ENCODE results near the gene KCNH5. TPM values are rescaled to one million over a fixed set of nuclear protein-coding genes. Genes with fewer than 3 reads are reported as not detected.

The KCNH5 gene
- total and polyA plus RNA-seq, 4 donors = not detected

GRCh38 chr14:62889364-62889763 is 155.9 kb downstream of the KCNH5 start:
- no peaks in the 10 kb centered on the region for H3K4me1 ChIP-seq (ENCODE audit: control insufficient read depth in 4 of 4, insufficient read depth in 4 of 4, low read length in 3 of 4)
- WGBS = 74% methylated on average over 4 of the region's 4 CpGs
- no peaks in the 10 kb centered on the region for H3K27me3 ChIP-seq (ENCODE audit: control insufficient read depth in 4 of 4, insufficient read depth in 4 of 4, low read length in 3 of 4)
- TF ChIP-seq TAF1 (conservative IDR thresholded peaks at IDR 0.05) (no peak), FOXA2 (IDR thresholded peaks at IDR 0.05) (no peak)
- no peak overlapping the region for H3K4me3 ChIP-seq (ENCODE audit: low read depth in 1 of 3, low read length in 3 of 3)
- no peaks in the 10 kb centered on the region for H3K9me3 ChIP-seq (ENCODE audit: control insufficient read depth in 4 of 4, low read length in 3 of 4)
- DNase-seq (ENCODE audit: low spot score) = no peak
- H3K27ac ChIP-seq (ENCODE audit: low read depth in 1 of 2, low read length in 2 of 2) = no peak overlapping the region
- H3K9ac ChIP-seq (ENCODE audit: low read depth in 1 of 2, low read length in 2 of 2) = no peak overlapping the region
- H3K36me3 ChIP-seq (ENCODE audit: control insufficient read depth in 4 of 4, insufficient read depth in 3 of 4, low read depth in 1 of 4, low read length in 3 of 4) = no peaks in the 10 kb centered on the region

GRCh38 chr14:62886461-62886860 is 158.8 kb downstream of the KCNH5 start:
- Histone ChIP-seq H3K4me1 (ENCODE audit: control insufficient read depth in 4 of 4, insufficient read depth in 4 of 4, low read length in 3 of 4) (no peaks in the 10 kb centered on the region), H3K36me3 (ENCODE audit: control insufficient read depth in 4 of 4, insufficient read depth in 3 of 4, low read depth in 1 of 4, low read length in 3 of 4) (no peaks in the 10 kb centered on the region), H3K9ac (ENCODE audit: low read depth in 1 of 2, low read length in 2 of 2) (no peak overlapping the region), H3K9me3 (ENCODE audit: control insufficient read depth in 4 of 4, low read length in 3 of 4) (no peaks in the 10 kb centered on the region), H3K4me3 (ENCODE audit: low read depth in 1 of 3, low read length in 3 of 3) (no peak overlapping the region), H3K27me3 (ENCODE audit: control insufficient read depth in 4 of 4, insufficient read depth in 4 of 4, low read length in 3 of 4) (no peaks in the 10 kb centered on the region), H3K27ac (ENCODE audit: low read depth in 1 of 2, low read length in 2 of 2) (no peak overlapping the region)
- no peak for TF ChIP-seq HNF4A (conservative IDR thresholded peaks at IDR 0.05)
- TF ChIP-seq SP1 (IDR thresholded peaks at IDR 0.05) = no peak
- no peak for TF ChIP-seq REST (IDR thresholded peaks at IDR 0.05)
- TF ChIP-seq FOXA2 (IDR thresholded peaks at IDR 0.05) = no peak
- TF ChIP-seq CTCF (IDR thresholded peaks at IDR 0.05; ENCODE audit: low read depth, low read length, missing input control) = no peak
- no peak for TF ChIP-seq RAD21 (IDR thresholded peaks at IDR 0.05)
- no peak for TF ChIP-seq ZBTB33 (IDR thresholded peaks at IDR 0.05)
- TF ChIP-seq TAF1 (conservative IDR thresholded peaks at IDR 0.05) = no peak
- no peak for DNase-seq (ENCODE audit: low spot score)
- WGBS = 72% methylated on average over 1 of the region's 1 CpG

- Histone ChIP-seq H3K9me3 (ENCODE audit: control insufficient read depth in 4 of 4, low read length in 3 of 4) (no peaks in the 10 kb centered on the region), H3K27me3 (ENCODE audit: control insufficient read depth in 4 of 4, insufficient read depth in 4 of 4, low read length in 3 of 4) (no peaks in the 10 kb centered on the region), H3K4me3 (ENCODE audit: low read depth in 1 of 3, low read length in 3 of 3) (no peak overlapping the region), H3K9ac (ENCODE audit: low read depth in 1 of 2, low read length in 2 of 2) (no peak overlapping the region), H3K36me3 (ENCODE audit: control insufficient read depth in 4 of 4, insufficient read depth in 3 of 4, low read depth in 1 of 4, low read length in 3 of 4) (no peaks in the 10 kb centered on the region), H3K27ac (ENCODE audit: low read depth in 1 of 2, low read length in 2 of 2) (no peak overlapping the region), H3K4me1 (ENCODE audit: control insufficient read depth in 4 of 4, insufficient read depth in 4 of 4, low read length in 3 of 4) (no peaks in the 10 kb centered on the region)
- 68% methylated on average over 2 of the region's 2 CpGs for WGBS
- TF ChIP-seq HNF4G (IDR thresholded peaks at IDR 0.05) (no peak), RAD21 (IDR thresholded peaks at IDR 0.05) (no peak)
- no peak for DNase-seq (ENCODE audit: low spot score)
These were observed 159.8 kb downstream of the KCNH5 start for GRCh38 chr14:62885451-62885850.

All from liver (tissue), 9 donors.